GM12878 (cell line): ENCODE data around the gene FCRLB. TPM values are rescaled to one million over a fixed set of nuclear protein-coding genes. Genes with fewer than 3 reads are reported as not detected.
A peak's percentile ranks its signal among the peaks of the same experiment; 100 is the strongest.

ENCODE experiments used
- BCL11A ChIP-seq: IDR thresholded peaks from 2 replicates; pipeline ENCODE4 v1.6.1; 2011; ENCODE audit warnings: low read depth, low read length
- HDGF ChIP-seq: fragments of 450-650 bp; IDR thresholded peaks from 2 replicates; pipeline ENCODE4 v1.6.1; 2016; ENCODE audit warnings: antibody characterized with exemption
- IKZF1 ChIP-seq: fragments of 450-650 bp; conservative IDR thresholded peaks from 2 replicates; pipeline ENCODE4 v1.6.1; 2017; ENCODE audit warnings: antibody characterized with exemption, mild to moderate bottlenecking
- NBN ChIP-seq: fragments of 450-650 bp; IDR thresholded peaks from 2 replicates; pipeline ENCODE4 v1.6.1; 2016
- NR2C1 ChIP-seq: fragments of 450-650 bp; IDR thresholded peaks from 2 replicates; pipeline ENCODE4 v1.6.1; 2017; ENCODE audit warnings: antibody characterized with exemption, mild to moderate bottlenecking, moderate library complexity
- PAX5 ChIP-seq: IDR thresholded peaks from 2 replicates; pipeline ENCODE4 v1.6.1; 2011; ENCODE audit warnings: low read depth, low read length, borderline replicate concordance
- RB1 ChIP-seq: fragments of 450-650 bp; formaldehyde crosslinking; IDR thresholded peaks from 2 replicates; pipeline ENCODE4 v1.6.1; 2017; ENCODE audit warnings: mild to moderate bottlenecking, borderline replicate concordance
- RELA ChIP-seq: fragments of 450-650 bp; IDR thresholded peaks from 2 replicates; pipeline ENCODE4 v1.8.0; 2014; ENCODE audit warnings: borderline replicate concordance; ENCODE audit not compliant: partially characterized antibody
- SIN3A ChIP-seq: IDR thresholded peaks from 2 replicates; pipeline ENCODE4 v1.6.1; 2012; ENCODE audit warnings: low read depth, low read length, improper control_type of control experiment
- SMARCA5 ChIP-seq: fragments of 450-650 bp; IDR thresholded peaks from 2 replicates; pipeline ENCODE4 v1.6.1; 2017; ENCODE audit warnings: mild to moderate bottlenecking
- SMC3 ChIP-seq: IDR thresholded peaks from 2 replicates; pipeline ENCODE4 v1.6.1; 2011; ENCODE audit warnings: low read length, improper control_type of control experiment, borderline replicate concordance
- TARDBP ChIP-seq: IDR thresholded peaks from 2 replicates; pipeline ENCODE4 v1.6.1; 2016; ENCODE audit warnings: borderline replicate concordance
- TCF3 ChIP-seq: IDR thresholded peaks from 2 replicates; pipeline ENCODE4 v1.6.1; 2012; ENCODE audit warnings: low read depth, mild to moderate bottlenecking, low read length, borderline replicate concordance; ENCODE audit not compliant: insufficient read depth
- TCF7 ChIP-seq: IDR thresholded peaks from 2 replicates; pipeline ENCODE4 v1.6.1; 2014; ENCODE audit warnings: antibody characterized with exemption, borderline replicate concordance
- YY1 ChIP-seq: IDR thresholded peaks from 2 replicates; pipeline ENCODE4 v1.6.1; 2011; ENCODE audit warnings: low read depth, mild to moderate bottlenecking, low read length
- ZNF24 ChIP-seq: fragments of 450-650 bp; IDR thresholded peaks from 2 replicates; pipeline ENCODE4 v1.6.1; 2017; ENCODE audit warnings: antibody characterized with exemption, mild to moderate bottlenecking
- polyA plus RNA-seq, 11 experiments: library from polyadenylated mRNA; depleted of rRNA in 4 of 11; unstranded in 6 of 11; stranded (reverse) in 5 of 11; fragments of >200 nt; fragmentation: Nextera tagmentation in 4 of 11; fragmentation: Illumina TruSeq in 1 of 11; extraction: Ambion mirVana in 4 of 11; extraction: Trizol in 1 of 11; gene quantifications; 1 replicate in 1 of 11; 2 replicates in 10 of 11; pipeline versions ENCODE4 v1.2.1 to v1.2.3, GENCODE V29; 2011 to 2016; ENCODE audit warnings: inconsistent platforms in 2 of 11, missing spikeins in 2 of 11, low read depth in 1 of 11
- total RNA-seq, 4 experiments: library from RNA; depleted of rRNA in 3 of 4; stranded (reverse); fragments of >200 nt in 3 of 4; fragmentation: Illumina TruSeq in 1 of 4; extraction: Trizol in 1 of 4; gene quantifications; 2 replicates each; pipeline versions ENCODE4 v1.2.1 to v1.2.3, GENCODE V29; 2013 to 2021
- TF ChIP-seq, protein P1 (sequence below): IDR thresholded peaks from 2 replicates; pipeline ENCODE4 v1.6.1; 2012; ENCODE audit warnings: low read depth, low read length, improper control_type of control experiment
- TF ChIP-seq, protein P2 (sequence below): IDR thresholded peaks from 2 replicates; pipeline ENCODE4 v1.6.1; 2012; ENCODE audit warnings: improper control_type of control experiment, low read depth, low read length; ENCODE audit not compliant: insufficient replicate concordance
- TF ChIP-seq, protein P3 (sequence below): IDR thresholded peaks from 2 replicates; pipeline ENCODE4 v1.6.1; 2012; ENCODE audit warnings: mild to moderate bottlenecking, low read depth, low read length

FCRLB gene
- total and polyA plus RNA-seq, 10 of the 15 experiments (the other 5 are each of a cell fraction or from before 2014, with no cell fraction given): 0.55 to 11.7 (median 5.6) TPM

DNA sequence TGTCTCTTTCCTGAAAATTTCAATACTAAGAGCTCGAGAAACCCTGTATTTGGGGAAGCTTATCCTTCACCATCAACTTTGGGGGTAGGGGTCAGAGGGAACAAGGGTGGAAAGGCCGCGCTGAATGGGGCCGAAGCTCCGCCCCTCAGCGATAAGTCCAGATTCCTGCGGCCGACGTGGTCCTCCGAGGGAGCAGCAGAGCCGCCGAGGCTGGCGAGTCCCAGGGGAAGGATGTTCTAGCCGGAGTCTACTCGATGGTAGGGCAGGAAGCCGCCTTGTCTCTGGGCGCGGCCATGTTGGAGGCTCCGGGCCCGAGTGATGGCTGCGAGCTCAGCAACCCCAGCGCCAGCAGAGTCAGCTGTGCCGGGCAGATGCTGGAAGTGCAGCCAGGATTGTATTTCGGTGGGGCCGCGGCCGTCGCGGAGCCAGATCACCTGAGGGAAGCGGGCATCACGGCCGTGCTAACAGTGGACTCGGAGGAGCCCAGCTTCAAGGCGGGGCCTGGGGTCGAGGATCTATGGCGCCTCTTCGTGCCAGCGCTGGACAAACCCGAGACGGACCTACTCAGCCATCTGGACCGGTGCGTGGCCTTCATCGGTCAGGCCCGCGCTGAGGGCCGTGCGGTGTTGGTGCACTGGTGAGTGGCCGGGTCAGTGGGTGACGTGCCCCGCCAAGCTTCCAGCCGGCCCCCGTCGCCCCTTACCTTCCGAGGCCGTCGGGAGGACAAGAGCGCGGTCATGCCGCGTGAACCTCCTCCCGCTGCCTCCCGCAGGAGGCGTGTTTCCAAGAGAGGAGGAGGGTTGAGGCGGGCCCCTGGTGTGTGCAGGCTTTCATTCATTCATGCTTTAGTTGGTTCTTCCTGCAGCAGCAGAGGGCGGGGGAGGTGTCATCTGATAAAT is 28.4 kb downstream of the FCRLB start, which contains the start of gene DUSP12 (continued):
- TF ChIP-seq NBN (peak; percentile 90), TCF7 (no peak), PAX5 (0 out of 2 replicates have a peak, but pooled peaks have one; percentile 39), YY1 (peak; percentile 99), NR2C1 (peak; percentile 71), SMC3 (no peak), RELA (no peak), BCL11A (no peak), ZNF24 (peak; percentile 54), TARDBP (no peak; the same call in 1 of the 2 replicates), TCF3 (no peak), SIN3A (no peak; the same call in 1 of the 2 replicates), SMARCA5 (peak; percentile 60; the same call in 1 of the 2 replicates), HDGF (peak; percentile 65; the same call in 1 of the 2 replicates), RB1 (peak; percentile 24; the same call in 1 of the 2 replicates), IKZF1 (peak; percentile 89)
- TF ChIP-seq, protein P1, sequence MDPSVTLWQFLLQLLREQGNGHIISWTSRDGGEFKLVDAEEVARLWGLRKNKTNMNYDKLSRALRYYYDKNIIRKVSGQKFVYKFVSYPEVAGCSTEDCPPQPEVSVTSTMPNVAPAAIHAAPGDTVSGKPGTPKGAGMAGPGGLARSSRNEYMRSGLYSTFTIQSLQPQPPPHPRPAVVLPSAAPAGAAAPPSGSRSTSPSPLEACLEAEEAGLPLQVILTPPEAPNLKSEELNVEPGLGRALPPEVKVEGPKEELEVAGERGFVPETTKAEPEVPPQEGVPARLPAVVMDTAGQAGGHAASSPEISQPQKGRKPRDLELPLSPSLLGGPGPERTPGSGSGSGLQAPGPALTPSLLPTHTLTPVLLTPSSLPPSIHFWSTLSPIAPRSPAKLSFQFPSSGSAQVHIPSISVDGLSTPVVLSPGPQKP: no peak
- TF ChIP-seq, protein P2, sequence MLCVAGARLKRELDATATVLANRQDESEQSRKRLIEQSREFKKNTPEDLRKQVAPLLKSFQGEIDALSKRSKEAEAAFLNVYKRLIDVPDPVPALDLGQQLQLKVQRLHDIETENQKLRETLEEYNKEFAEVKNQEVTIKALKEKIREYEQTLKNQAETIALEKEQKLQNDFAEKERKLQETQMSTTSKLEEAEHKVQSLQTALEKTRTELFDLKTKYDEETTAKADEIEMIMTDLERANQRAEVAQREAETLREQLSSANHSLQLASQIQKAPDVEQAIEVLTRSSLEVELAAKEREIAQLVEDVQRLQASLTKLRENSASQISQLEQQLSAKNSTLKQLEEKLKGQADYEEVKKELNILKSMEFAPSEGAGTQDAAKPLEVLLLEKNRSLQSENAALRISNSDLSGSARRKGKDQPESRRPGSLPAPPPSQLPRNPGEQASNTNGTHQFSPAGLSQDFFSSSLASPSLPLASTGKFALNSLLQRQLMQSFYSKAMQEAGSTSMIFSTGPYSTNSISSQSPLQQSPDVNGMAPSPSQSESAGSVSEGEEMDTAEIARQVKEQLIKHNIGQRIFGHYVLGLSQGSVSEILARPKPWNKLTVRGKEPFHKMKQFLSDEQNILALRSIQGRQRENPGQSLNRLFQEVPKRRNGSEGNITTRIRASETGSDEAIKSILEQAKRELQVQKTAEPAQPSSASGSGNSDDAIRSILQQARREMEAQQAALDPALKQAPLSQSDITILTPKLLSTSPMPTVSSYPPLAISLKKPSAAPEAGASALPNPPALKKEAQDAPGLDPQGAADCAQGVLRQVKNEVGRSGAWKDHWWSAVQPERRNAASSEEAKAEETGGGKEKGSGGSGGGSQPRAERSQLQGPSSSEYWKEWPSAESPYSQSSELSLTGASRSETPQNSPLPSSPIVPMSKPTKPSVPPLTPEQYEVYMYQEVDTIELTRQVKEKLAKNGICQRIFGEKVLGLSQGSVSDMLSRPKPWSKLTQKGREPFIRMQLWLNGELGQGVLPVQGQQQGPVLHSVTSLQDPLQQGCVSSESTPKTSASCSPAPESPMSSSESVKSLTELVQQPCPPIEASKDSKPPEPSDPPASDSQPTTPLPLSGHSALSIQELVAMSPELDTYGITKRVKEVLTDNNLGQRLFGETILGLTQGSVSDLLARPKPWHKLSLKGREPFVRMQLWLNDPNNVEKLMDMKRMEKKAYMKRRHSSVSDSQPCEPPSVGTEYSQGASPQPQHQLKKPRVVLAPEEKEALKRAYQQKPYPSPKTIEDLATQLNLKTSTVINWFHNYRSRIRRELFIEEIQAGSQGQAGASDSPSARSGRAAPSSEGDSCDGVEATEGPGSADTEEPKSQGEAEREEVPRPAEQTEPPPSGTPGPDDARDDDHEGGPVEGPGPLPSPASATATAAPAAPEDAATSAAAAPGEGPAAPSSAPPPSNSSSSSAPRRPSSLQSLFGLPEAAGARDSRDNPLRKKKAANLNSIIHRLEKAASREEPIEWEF: no peak
- TF ChIP-seq, protein P3, sequence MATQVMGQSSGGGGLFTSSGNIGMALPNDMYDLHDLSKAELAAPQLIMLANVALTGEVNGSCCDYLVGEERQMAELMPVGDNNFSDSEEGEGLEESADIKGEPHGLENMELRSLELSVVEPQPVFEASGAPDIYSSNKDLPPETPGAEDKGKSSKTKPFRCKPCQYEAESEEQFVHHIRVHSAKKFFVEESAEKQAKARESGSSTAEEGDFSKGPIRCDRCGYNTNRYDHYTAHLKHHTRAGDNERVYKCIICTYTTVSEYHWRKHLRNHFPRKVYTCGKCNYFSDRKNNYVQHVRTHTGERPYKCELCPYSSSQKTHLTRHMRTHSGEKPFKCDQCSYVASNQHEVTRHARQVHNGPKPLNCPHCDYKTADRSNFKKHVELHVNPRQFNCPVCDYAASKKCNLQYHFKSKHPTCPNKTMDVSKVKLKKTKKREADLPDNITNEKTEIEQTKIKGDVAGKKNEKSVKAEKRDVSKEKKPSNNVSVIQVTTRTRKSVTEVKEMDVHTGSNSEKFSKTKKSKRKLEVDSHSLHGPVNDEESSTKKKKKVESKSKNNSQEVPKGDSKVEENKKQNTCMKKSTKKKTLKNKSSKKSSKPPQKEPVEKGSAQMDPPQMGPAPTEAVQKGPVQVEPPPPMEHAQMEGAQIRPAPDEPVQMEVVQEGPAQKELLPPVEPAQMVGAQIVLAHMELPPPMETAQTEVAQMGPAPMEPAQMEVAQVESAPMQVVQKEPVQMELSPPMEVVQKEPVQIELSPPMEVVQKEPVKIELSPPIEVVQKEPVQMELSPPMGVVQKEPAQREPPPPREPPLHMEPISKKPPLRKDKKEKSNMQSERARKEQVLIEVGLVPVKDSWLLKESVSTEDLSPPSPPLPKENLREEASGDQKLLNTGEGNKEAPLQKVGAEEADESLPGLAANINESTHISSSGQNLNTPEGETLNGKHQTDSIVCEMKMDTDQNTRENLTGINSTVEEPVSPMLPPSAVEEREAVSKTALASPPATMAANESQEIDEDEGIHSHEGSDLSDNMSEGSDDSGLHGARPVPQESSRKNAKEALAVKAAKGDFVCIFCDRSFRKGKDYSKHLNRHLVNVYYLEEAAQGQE: no peak
